CD4-positive, CD25-positive, alpha-beta regulatory T cell (primary cell): ENCODE data around the gene CYP11A1. TPM values are rescaled to one million over a fixed set of nuclear protein-coding genes. Genes with fewer than 3 reads are reported as not detected.
A peak's percentile ranks its signal among the peaks of the same experiment; 100 is the strongest.

Experiments used
- ATAC-seq, 2 donors: fragments of 150-1000 bp; cut with Tn5 transposase; one replicate each; pipeline ENCODE4 v1.10.0; 2021; ENCODE audit warnings: low read depth in 2 of 2, moderate number of reproducible peaks in 2 of 2, moderate library complexity in 1 of 2
- DNase-seq, 3 donors: peaks; one replicate each; pipeline versions ENCODE4 v3.0.0 to v3.0.0-alpha.2; 2012 to 2022; ENCODE audit warnings: mixed read lengths in 1 of 3
- H3K27ac ChIP-seq: one replicate; pipeline ENCODE4 v1.7.0; 2013; ENCODE audit warnings: mild to moderate bottlenecking, low read length; ENCODE audit not compliant: insufficient read depth, poor library complexity, severe bottlenecking
- H3K27me3 ChIP-seq: one replicate; pipeline ENCODE4 v1.7.0; 2013; ENCODE audit warnings: low read length; ENCODE audit not compliant: control insufficient read depth, insufficient read depth
- H3K36me3 ChIP-seq: one replicate; pipeline ENCODE4 v1.7.0; 2013; ENCODE audit warnings: mild to moderate bottlenecking, low read length, moderate library complexity; ENCODE audit not compliant: control insufficient read depth, insufficient read depth
- H3K4me1 ChIP-seq: 2 replicates; pipeline ENCODE4 v1.7.0; 2013; ENCODE audit warnings: mild to moderate bottlenecking, low read length; ENCODE audit not compliant: insufficient read depth, control insufficient read depth, poor library complexity, severe bottlenecking
- H3K4me3 ChIP-seq: one replicate; pipeline ENCODE4 v1.7.0; 2013; ENCODE audit warnings: low read depth, mild to moderate bottlenecking, low read length, moderate library complexity
- H3K9me3 ChIP-seq, 2 experiments: 1 replicate in 1 of 2; 2 replicates in 1 of 2; pipeline ENCODE4 v1.7.0; 2013; ENCODE audit warnings: low read length in 2 of 2, mild to moderate bottlenecking in 1 of 2, moderate library complexity in 1 of 2; ENCODE audit not compliant: control insufficient read depth in 2 of 2
- H3K27ac Mint-ChIP-seq, 3 donors: one replicate each; pipeline ENCODE4 v1.8.0; 2020 to 2022; ENCODE audit warnings: mild to moderate bottlenecking in 3 of 3, mixed read lengths in 3 of 3, moderate library complexity in 2 of 3
- H3K27me3 Mint-ChIP-seq: one replicate; pipeline ENCODE4 v1.8.0; 2022; ENCODE audit warnings: mild to moderate bottlenecking, mixed read lengths
- H3K36me3 Mint-ChIP-seq: one replicate; pipeline ENCODE4 v1.8.0; 2020; ENCODE audit warnings: mixed read lengths
- H3K4me1 Mint-ChIP-seq, 4 donors: one replicate each; pipeline ENCODE4 v1.8.0; 2020 to 2022; ENCODE audit warnings: mixed read lengths in 4 of 4, mild to moderate bottlenecking in 1 of 4
- H3K4me3 Mint-ChIP-seq, 4 donors: one replicate each; pipeline ENCODE4 v1.8.0; 2020 to 2022; ENCODE audit warnings: mild to moderate bottlenecking in 4 of 4, mixed read lengths in 4 of 4, moderate library complexity in 3 of 4
- H3K9me3 Mint-ChIP-seq, 7 donors: one replicate each; pipeline ENCODE4 v1.8.0; 2020 to 2022; ENCODE audit warnings: mixed read lengths in 7 of 7, mild to moderate bottlenecking in 3 of 7, moderate library complexity in 2 of 7
- polyA plus RNA-seq, 4 donors: library from polyadenylated mRNA; unstranded; fragments of 300-500 nt; fragmentation: Illumina TruSeq; gene quantifications; one replicate each; pipeline ENCODE4 v1.2.3, GENCODE V29; 2021
- total RNA-seq: library from RNA; stranded (reverse); gene quantifications from one replicate; pipeline ENCODE4 v1.2.3, GENCODE V29; 2022

The CYP11A1 gene
- total and polyA plus RNA-seq, 5 donors from 2014 or later = not detected

GRCh38 chr15:74307827-74308811 is 59.3 kb downstream of the CYP11A1 start:
- Histone ChIP-seq H3K27me3 (peaks cover 3% of the 10 kb centered on the region), H3K9me3 (no peaks in the 10 kb centered on the region), H3K36me3 (no peaks in the 10 kb centered on the region), H3K4me1 (no peaks in the 10 kb centered on the region), H3K4me3 (no peak overlapping the region), H3K27ac (no peak overlapping the region)
- Mint-ChIP-seq H3K4me3 (no peak overlapping the region), H3K36me3 (no peaks in the 10 kb centered on the region), H3K27me3 (peaks cover 29% of the 10 kb centered on the region), H3K27ac (no peak overlapping the region), H3K4me1 (peaks cover 0 to 3% (median 0%) of the 10 kb centered on the region in 4 donors), H3K9me3 (no peaks in the 10 kb centered on the region)
- no peak for ATAC-seq
- peak in 2 of 3 donors; percentile 22 to 49 for DNase-seq

GRCh38 chr15:74306781-74307217 is 60.6 kb downstream of the CYP11A1 start:
- Mint-ChIP-seq H3K4me1 (peaks cover 0 to 2% (median 0%) of the 10 kb centered on the region in 4 donors), H3K4me3 (no peak overlapping the region), H3K27me3 (peaks cover 36% of the 10 kb centered on the region), H3K36me3 (no peaks in the 10 kb centered on the region), H3K9me3 (no peaks in the 10 kb centered on the region), H3K27ac (no peak overlapping the region)
- Histone ChIP-seq H3K4me3 (no peak overlapping the region), H3K36me3 (no peaks in the 10 kb centered on the region), H3K4me1 (no peaks in the 10 kb centered on the region), H3K9me3 (no peaks in the 10 kb centered on the region), H3K27me3 (peaks cover 3% of the 10 kb centered on the region), H3K27ac (no peak overlapping the region)
- ATAC-seq (no peak), DNase-seq (no peak)

DNA sequence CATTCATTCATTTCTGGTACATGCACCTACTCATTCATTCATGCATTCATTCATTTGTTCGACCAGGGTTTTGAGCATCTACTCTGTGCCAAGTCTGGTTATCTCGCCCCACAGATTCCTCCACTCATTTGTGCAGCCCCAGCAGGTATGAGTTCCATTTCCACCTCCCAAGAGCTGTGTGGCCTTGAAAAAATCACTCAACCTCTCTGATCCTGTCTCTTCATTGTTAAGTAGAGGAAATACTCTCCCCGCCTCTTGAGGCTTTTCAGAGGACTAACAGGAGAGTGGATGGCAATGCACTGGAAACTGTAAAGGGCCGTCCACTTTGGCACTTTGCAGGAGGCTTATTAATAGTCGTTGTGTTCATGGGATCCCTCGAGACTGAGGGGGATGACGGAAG is 61.8 kb downstream of the CYP11A1 start:
- H3K27ac ChIP-seq = no peak overlapping the region
- H3K36me3 Mint-ChIP-seq = no peaks in the 10 kb centered on the region
- H3K4me3 Mint-ChIP-seq = no peak overlapping the region
- H3K9me3 ChIP-seq = no peaks in the 10 kb centered on the region
- peaks cover 43% of the 10 kb centered on the region for H3K27me3 Mint-ChIP-seq
- no peak overlapping the region for H3K4me3 ChIP-seq
- H3K36me3 ChIP-seq = no peaks in the 10 kb centered on the region
- no peak overlapping the region for H3K27ac Mint-ChIP-seq
- H3K4me1 Mint-ChIP-seq = peaks cover 0 to 2% (median 0%) of the 10 kb centered on the region in 4 donors
- H3K9me3 Mint-ChIP-seq = no peaks in the 10 kb centered on the region
- ATAC-seq (no peak), DNase-seq (no peak)
- no peaks in the 10 kb centered on the region for H3K4me1 ChIP-seq
- peaks cover 3% of the 10 kb centered on the region for H3K27me3 ChIP-seq

DNA sequence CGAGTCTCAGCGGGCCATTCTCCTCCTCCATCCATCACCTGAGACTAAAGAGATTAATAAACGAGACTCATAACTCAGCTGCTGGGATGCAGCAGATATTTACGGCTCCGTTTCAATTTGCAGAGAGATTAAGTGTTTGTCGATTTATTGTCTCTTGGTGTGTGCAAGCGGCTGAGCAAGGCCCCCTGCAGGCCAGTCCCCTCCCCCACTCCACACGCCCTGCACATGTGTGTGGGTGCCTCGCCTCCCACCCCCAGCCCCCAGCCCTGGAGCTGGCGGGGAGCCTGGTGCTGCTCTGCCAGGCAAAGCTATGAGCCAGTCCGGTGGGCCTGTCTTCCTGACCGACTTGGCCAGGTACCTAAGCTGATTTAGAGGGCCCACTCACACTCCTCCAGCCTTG is 63.0 kb downstream of the CYP11A1 start:
- H3K4me1 Mint-ChIP-seq = peaks cover 0 to 2% (median 0%) of the 10 kb centered on the region in 4 donors
- H3K36me3 Mint-ChIP-seq = no peaks in the 10 kb centered on the region
- DNase-seq (no peak), ATAC-seq (no peak)
- no peak overlapping the region for H3K4me3 Mint-ChIP-seq
- Histone ChIP-seq H3K4me3 (no peak overlapping the region), H3K4me1 (no peaks in the 10 kb centered on the region), H3K27me3 (peaks cover 3% of the 10 kb centered on the region), H3K27ac (no peak overlapping the region), H3K9me3 (no peaks in the 10 kb centered on the region), H3K36me3 (no peaks in the 10 kb centered on the region)
- H3K9me3 Mint-ChIP-seq = no peaks in the 10 kb centered on the region
- H3K27me3 Mint-ChIP-seq = peaks cover 43% of the 10 kb centered on the region
- H3K27ac Mint-ChIP-seq = no peak overlapping the region

GRCh38 chr15:74303741-74304309 is 63.6 kb downstream of the CYP11A1 start:
- peaks cover 0 to 2% (median 0%) of the 10 kb centered on the region in 4 donors for H3K4me1 Mint-ChIP-seq
- Histone ChIP-seq H3K36me3 (no peaks in the 10 kb centered on the region), H3K4me1 (no peaks in the 10 kb centered on the region), H3K27me3 (peaks cover 3% of the 10 kb centered on the region), H3K27ac (no peak overlapping the region), H3K4me3 (no peak overlapping the region), H3K9me3 (no peaks in the 10 kb centered on the region)
- H3K9me3 Mint-ChIP-seq = no peaks in the 10 kb centered on the region
- H3K4me3 Mint-ChIP-seq = no peak overlapping the region
- peaks cover 37% of the 10 kb centered on the region for H3K27me3 Mint-ChIP-seq
- H3K36me3 Mint-ChIP-seq = no peaks in the 10 kb centered on the region
- no peak overlapping the region for H3K27ac Mint-ChIP-seq
- ATAC-seq (no peak), DNase-seq (no peak)

DNA sequence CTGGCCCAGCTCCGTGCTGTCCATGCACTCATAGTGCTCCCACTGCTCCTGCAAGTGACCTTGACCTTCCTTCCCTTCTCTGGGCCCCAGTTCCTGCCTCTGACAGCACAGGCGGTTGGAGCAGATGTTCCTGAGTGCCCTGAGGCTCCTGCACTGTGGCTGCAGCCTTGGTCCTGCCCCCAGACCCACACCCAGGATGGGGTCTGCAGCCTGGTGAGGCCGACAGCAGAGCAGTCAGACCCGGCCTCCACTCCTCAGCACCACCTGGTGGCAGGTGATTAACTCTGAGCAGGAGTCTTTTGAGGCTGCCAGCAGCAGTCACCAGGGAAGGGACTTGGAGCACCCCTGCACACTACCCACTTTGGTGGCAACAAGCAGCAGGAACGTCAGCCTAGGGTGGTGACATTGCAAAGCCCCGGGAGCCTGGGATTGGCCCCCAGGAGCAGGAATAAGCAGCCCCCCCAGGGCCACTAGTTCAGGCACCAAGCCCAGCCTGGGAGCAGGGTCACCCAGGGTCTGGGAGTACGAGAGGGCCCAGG is 64.6 kb downstream of the CYP11A1 start:
- Mint-ChIP-seq H3K9me3 (no peaks in the 10 kb centered on the region), H3K4me3 (no peak overlapping the region), H3K4me1 (no peaks in the 10 kb centered on the region), H3K27ac (no peak overlapping the region), H3K27me3 (peaks cover 34% of the 10 kb centered on the region), H3K36me3 (no peaks in the 10 kb centered on the region)
- peak in 1 of 3 donors; percentile 30 for DNase-seq
- H3K36me3 ChIP-seq = no peaks in the 10 kb centered on the region
- peaks cover 3% of the 10 kb centered on the region for H3K27me3 ChIP-seq
- H3K4me3 ChIP-seq = no peak overlapping the region
- no peaks in the 10 kb centered on the region for H3K4me1 ChIP-seq
- no peak for ATAC-seq
- H3K9me3 ChIP-seq = no peaks in the 10 kb centered on the region
- no peak overlapping the region for H3K27ac ChIP-seq

DNA sequence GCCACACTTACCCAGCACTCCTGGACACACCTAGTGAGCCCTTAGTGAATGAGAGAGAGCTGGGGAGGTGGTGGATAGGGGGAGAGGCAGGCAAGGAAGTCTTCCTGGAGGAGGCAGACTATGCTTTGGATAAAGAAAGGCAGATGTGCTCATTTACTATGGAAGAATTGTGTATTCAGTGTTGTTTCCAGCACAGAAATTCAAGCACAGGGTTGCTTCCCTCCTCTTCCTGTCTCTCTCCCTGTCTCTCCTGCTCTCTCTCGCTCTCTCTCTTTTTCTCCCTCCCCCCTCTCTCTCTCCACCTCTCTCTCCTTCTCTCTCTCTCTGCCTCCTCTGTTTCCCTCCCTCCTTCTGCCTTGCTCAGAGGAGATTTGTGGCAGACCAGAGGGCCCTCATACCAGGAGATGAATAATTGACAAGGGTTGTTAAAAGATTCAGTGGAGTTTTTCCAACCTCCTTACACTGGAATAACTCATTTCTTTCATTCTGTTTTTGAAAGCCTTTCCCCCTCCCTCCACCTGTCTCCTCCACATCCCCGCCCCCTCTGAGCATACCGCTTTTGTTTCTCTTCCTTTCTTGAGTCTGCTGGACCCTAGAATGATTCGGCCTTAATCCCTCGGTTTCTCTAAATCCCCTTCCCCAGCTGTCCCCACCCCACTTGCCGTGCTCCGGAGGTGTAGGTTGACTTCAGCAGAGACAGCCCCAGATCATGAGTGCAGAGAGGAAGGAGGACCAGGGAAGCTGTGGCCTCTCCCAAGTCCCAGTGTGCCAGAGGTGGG is 65.7 kb downstream of the CYP11A1 start:
- Mint-ChIP-seq H3K36me3 (no peaks in the 10 kb centered on the region), H3K4me1 (no peaks in the 10 kb centered on the region), H3K27ac (peak overlapping the region in 1 of 3 donors; percentile 33), H3K27me3 (peaks cover 27% of the 10 kb centered on the region), H3K9me3 (no peaks in the 10 kb centered on the region), H3K4me3 (no peak overlapping the region)
- ATAC-seq (no peak), DNase-seq (no peak)
- no peaks in the 10 kb centered on the region for H3K9me3 ChIP-seq
- H3K27ac ChIP-seq = no peak overlapping the region
- no peaks in the 10 kb centered on the region for H3K36me3 ChIP-seq
- no peak overlapping the region for H3K4me3 ChIP-seq
- H3K4me1 ChIP-seq = no peaks in the 10 kb centered on the region
- H3K27me3 ChIP-seq = peaks cover 3% of the 10 kb centered on the region
